GM12892 (cell line): Measurements from ENCODE around the gene P2RX7.

Source experiments
- POLR2A ChIP-seq: IDR thresholded peaks from 2 replicates; pipeline ENCODE4 v1.6.1; 2011; ENCODE audit warnings: low read depth, low read length, control low read depth
- POLR2AphosphoS5 ChIP-seq: IDR thresholded peaks from 2 replicates; pipeline ENCODE4 v1.6.1; 2011; ENCODE audit warnings: low read depth, low read length, control low read depth
- TAF1 ChIP-seq: IDR thresholded peaks from 2 replicates; pipeline ENCODE4 v1.6.1; 2011; ENCODE audit warnings: low read depth, mild to moderate bottlenecking, control low read depth, low read length, borderline replicate concordance

DNA sequence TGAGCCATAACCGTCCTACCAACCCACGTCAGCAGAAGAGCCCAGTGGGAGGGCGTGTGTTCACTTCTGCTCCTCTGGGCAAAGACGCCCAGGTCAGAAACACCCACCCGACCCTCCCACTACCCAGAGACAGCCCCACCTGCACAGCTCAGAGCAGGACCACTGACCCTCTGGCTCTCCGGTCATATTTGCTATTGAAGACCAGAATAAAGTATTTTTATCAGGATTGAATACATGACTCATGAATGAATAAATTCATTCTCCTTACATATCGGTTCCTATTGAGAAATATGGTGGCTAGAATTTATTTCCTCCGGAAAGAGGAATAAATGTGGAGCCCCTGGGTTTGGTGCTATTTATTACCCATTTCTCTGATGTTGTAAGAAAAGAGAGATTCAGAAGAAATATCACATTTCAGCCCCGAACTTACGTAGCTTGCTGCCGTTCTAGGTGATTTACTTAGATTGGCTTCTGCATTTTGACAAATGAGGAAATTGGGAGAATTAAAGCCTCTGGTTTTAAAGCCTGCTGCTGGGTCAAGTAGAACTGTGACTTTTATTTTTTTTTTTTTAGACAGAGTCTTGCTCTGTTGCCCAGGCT is 36.4 kb upstream of the P2RX7 start:
- no peak for TF ChIP-seq POLR2AphosphoS5
- TF ChIP-seq POLR2A: no peak
- TF ChIP-seq TAF1: no peak
